T-helper 17 cell (primary cell): ENCODE results near the gene PLCL2. TPM values are rescaled to one million over a fixed set of nuclear protein-coding genes. Genes with fewer than 3 reads are reported as not detected.
"Not testable (repeated sequence)": the region's sequence is repeated elsewhere in the genome, so short reads cannot be mapped to it uniquely, and the experiment has no call there.

Experiments
- ATAC-seq: fragments of 150-1000 bp; cut with Tn5 transposase; 2 replicates; pipeline ENCODE4 v1.10.0; 2021; ENCODE audit warnings: mild to moderate bottlenecking, moderate library complexity
- DNase-seq, 3 donors: peaks; one replicate each; pipeline versions ENCODE4 v3.0.0 to v3.0.0-alpha.2; 2020 to 2021
- H3K9me3 ChIP-seq: one replicate; pipeline ENCODE4 v1.7.0; 2013; ENCODE audit warnings: low read length, mild to moderate bottlenecking; ENCODE audit not compliant: control insufficient read depth, poor library complexity, severe bottlenecking
- H3K27ac Mint-ChIP-seq: one replicate; pipeline ENCODE4 v1.8.0; 2022; ENCODE audit warnings: mild to moderate bottlenecking, moderate library complexity, mixed read lengths
- H3K27me3 Mint-ChIP-seq: one replicate; pipeline ENCODE4 v1.8.0; 2022; ENCODE audit warnings: mixed read lengths
- H3K36me3 Mint-ChIP-seq: one replicate; pipeline ENCODE4 v1.8.0; 2022; ENCODE audit warnings: low read depth, mixed read lengths
- H3K4me1 Mint-ChIP-seq: one replicate; pipeline ENCODE4 v1.8.0; 2022; ENCODE audit warnings: mild to moderate bottlenecking, mixed read lengths
- H3K4me3 Mint-ChIP-seq: one replicate; pipeline ENCODE4 v1.8.0; 2022; ENCODE audit warnings: mild to moderate bottlenecking, moderate library complexity, mixed read lengths
- total RNA-seq, 4 donors: library from RNA in 2 of 4; stranded (reverse) in 2 of 4; gene quantifications; one replicate each; pipeline ENCODE4 v1.2.3 and lab custom pipeline; 2022 to 2026

Gene PLCL2
- total RNA-seq, 2 donors from 2014 or later, result 53.5 to 55.3 TPM

- Mint-ChIP-seq H3K36me3 (peaks cover 15% of the 10 kb centered on the region), H3K27ac (peak overlapping the region; percentile 67), H3K27me3 (no peaks in the 10 kb centered on the region), H3K4me3 (no peak overlapping the region), H3K4me1 (peaks cover 50% of the 10 kb centered on the region)
- ATAC-seq, result no peak
- H3K9me3 ChIP-seq, result no peaks in the 10 kb centered on the region
- DNase-seq, result no peak
Measured at GRCh38 chr3:16944356-16944755, 59.6 kb downstream of the PLCL2 start.

- no peak for DNase-seq
- ATAC-seq, result no peak
- Mint-ChIP-seq H3K4me3 (no peak overlapping the region), H3K4me1 (peaks cover 51% of the 10 kb centered on the region), H3K36me3 (peaks cover 15% of the 10 kb centered on the region), H3K27me3 (no peaks in the 10 kb centered on the region), H3K27ac (peak overlapping the region; percentile 67)
- H3K9me3 ChIP-seq, result no peaks in the 10 kb centered on the region
Measured at GRCh38 chr3:16945330-16945729, 60.6 kb downstream of the PLCL2 start.

GRCh38 chr3:16950282-16950681, 65.5 kb downstream of the PLCL2 start:
- Mint-ChIP-seq H3K4me1 (peaks cover 38% of the 10 kb centered on the region), H3K27me3 (no peaks in the 10 kb centered on the region), H3K27ac (peak overlapping the region; percentile 79), H3K4me3 (no peak overlapping the region), H3K36me3 (peaks cover 6% of the 10 kb centered on the region)
- DNase-seq, result no peak
- ATAC-seq, result no peak
- H3K9me3 ChIP-seq, result no peaks in the 10 kb centered on the region

- ATAC-seq, result no peak
- Mint-ChIP-seq H3K4me1 (peaks cover 33% of the 10 kb centered on the region), H3K4me3 (no peak overlapping the region), H3K36me3 (peaks cover 2% of the 10 kb centered on the region), H3K27ac (peak overlapping the region; percentile 79), H3K27me3 (no peaks in the 10 kb centered on the region)
- no peak for DNase-seq
- H3K9me3 ChIP-seq, result no peaks in the 10 kb centered on the region
Measured at GRCh38 chr3:16950845-16951244, 66.1 kb downstream of the PLCL2 start.

- H3K9me3 ChIP-seq, H3K27me3 Mint-ChIP-seq, DNase-seq, ATAC-seq, H3K36me3 Mint-ChIP-seq, H3K4me3 Mint-ChIP-seq: not testable (repeated sequence)
- peak overlapping the region; percentile 34 for H3K27ac Mint-ChIP-seq
- peaks cover 32% of the 10 kb centered on the region for H3K4me1 Mint-ChIP-seq
Measured at GRCh38 chr3:16957852-16958251, 73.1 kb downstream of the PLCL2 start.

- Mint-ChIP-seq H3K27me3 (no peaks in the 10 kb centered on the region), H3K36me3 (peaks cover 4% of the 10 kb centered on the region), H3K4me3 (no peak overlapping the region), H3K4me1 (peaks cover 32% of the 10 kb centered on the region), H3K27ac (no peak overlapping the region)
- ATAC-seq (no peak), DNase-seq (no peak)
- H3K9me3 ChIP-seq, result no peaks in the 10 kb centered on the region
Measured at GRCh38 chr3:16960125-16960524, 75.4 kb downstream of the PLCL2 start.

GRCh38 chr3:16961621-16962205, 77.0 kb downstream of the PLCL2 start:
- H3K9me3 ChIP-seq, result no peaks in the 10 kb centered on the region
- DNase-seq (no peak), ATAC-seq (no peak)
- peaks cover 32% of the 10 kb centered on the region for H3K4me1 Mint-ChIP-seq
- H3K36me3 Mint-ChIP-seq, result peaks cover 4% of the 10 kb centered on the region
- no peak overlapping the region for H3K4me3 Mint-ChIP-seq
- H3K27me3 Mint-ChIP-seq, result no peaks in the 10 kb centered on the region
- peak overlapping the region; percentile 46 for H3K27ac Mint-ChIP-seq

GRCh38 chr3:16975083-16975482, 90.3 kb downstream of the PLCL2 start:
- peaks cover 2% of the 10 kb centered on the region for H3K9me3 ChIP-seq
- H3K4me3 Mint-ChIP-seq, result no peak overlapping the region
- ATAC-seq, result no peak
- DNase-seq, result no peak
- peaks cover 36% of the 10 kb centered on the region for H3K4me1 Mint-ChIP-seq
- H3K27ac Mint-ChIP-seq, result no peak overlapping the region
- H3K36me3 Mint-ChIP-seq, result no peaks in the 10 kb centered on the region
- H3K27me3 Mint-ChIP-seq, result no peaks in the 10 kb centered on the region

GRCh38 chr3:16978234-16978920, 93.6 kb downstream of the PLCL2 start:
- no peaks in the 10 kb centered on the region for H3K9me3 ChIP-seq
- H3K4me1 Mint-ChIP-seq, result peaks cover 38% of the 10 kb centered on the region
- H3K27ac Mint-ChIP-seq, result peak overlapping the region; percentile 80
- no peaks in the 10 kb centered on the region for H3K36me3 Mint-ChIP-seq
- no peak overlapping the region for H3K4me3 Mint-ChIP-seq
- no peaks in the 10 kb centered on the region for H3K27me3 Mint-ChIP-seq
- ATAC-seq (no peak), DNase-seq (no peak)

- no peak for ATAC-seq
- Mint-ChIP-seq H3K36me3 (no peaks in the 10 kb centered on the region), H3K27ac (peak overlapping the region; percentile 80), H3K27me3 (no peaks in the 10 kb centered on the region), H3K4me1 (peaks cover 34% of the 10 kb centered on the region), H3K4me3 (no peak overlapping the region)
- no peak for DNase-seq
- no peaks in the 10 kb centered on the region for H3K9me3 ChIP-seq
Measured at GRCh38 chr3:16978921-16979271, 94.1 kb downstream of the PLCL2 start.

GRCh38 chr3:16979769-16980515, 95.2 kb downstream of the PLCL2 start:
- H3K4me1 Mint-ChIP-seq, result peaks cover 30% of the 10 kb centered on the region
- DNase-seq, H3K27me3 Mint-ChIP-seq, H3K36me3 Mint-ChIP-seq, H3K27ac Mint-ChIP-seq, H3K4me3 Mint-ChIP-seq, ATAC-seq, H3K9me3 ChIP-seq: not testable (repeated sequence)

GRCh38 chr3:16980526-16980925, 95.8 kb downstream of the PLCL2 start:
- not testable (repeated sequence) for H3K4me3 Mint-ChIP-seq, DNase-seq, H3K27ac Mint-ChIP-seq, ATAC-seq, H3K27me3 Mint-ChIP-seq, H3K9me3 ChIP-seq, H3K36me3 Mint-ChIP-seq
- peaks cover 30% of the 10 kb centered on the region for H3K4me1 Mint-ChIP-seq

- no peak overlapping the region for H3K4me3 Mint-ChIP-seq
- DNase-seq, result no peak
- no peak overlapping the region for H3K27ac Mint-ChIP-seq
- no peaks in the 10 kb centered on the region for H3K36me3 Mint-ChIP-seq
- no peaks in the 10 kb centered on the region for H3K27me3 Mint-ChIP-seq
- ATAC-seq, result no peak
- no peaks in the 10 kb centered on the region for H3K9me3 ChIP-seq
- peaks cover 26% of the 10 kb centered on the region for H3K4me1 Mint-ChIP-seq
Measured at GRCh38 chr3:16982460-16982859, 97.7 kb downstream of the PLCL2 start.
